Smooth muscle cell (in vitro differentiated cells): ENCODE results near the gene CD2. TPM values are rescaled to one million over a fixed set of nuclear protein-coding genes. Genes with fewer than 3 reads are reported as not detected.

Experiments used
- DNase-seq: peaks from one replicate; lab custom pipeline; 2025; ENCODE audit not compliant: unreplicated experiment; lab: John Stamatoyannopoulos, UW
- H2AFZ ChIP-seq: fragments of 200-600 bp; sonication (generic); 2 replicates; pipeline ENCODE4 v1.6.0; 2016; ENCODE audit warnings: antibody characterized with exemption, low read depth, mild to moderate bottlenecking
- H3F3A ChIP-seq: fragments of 200-600 bp; sonication (generic); 2 replicates; pipeline ENCODE4 v1.6.0; 2017; ENCODE audit warnings: antibody characterized with exemption, low read depth
- H3K27ac ChIP-seq: fragments of 200-600 bp; sonication (generic); 2 replicates; pipeline ENCODE4 v1.5.1; 2016; ENCODE audit warnings: low read depth, mild to moderate bottlenecking
- H3K27me3 ChIP-seq: fragments of 200-600 bp; sonication (generic); 2 replicates; pipeline ENCODE4 v1.6.1; 2016; ENCODE audit warnings: low read depth, mild to moderate bottlenecking
- H3K36me3 ChIP-seq: fragments of 200-600 bp; sonication (generic); 2 replicates; pipeline ENCODE4 v1.5.1; 2016; ENCODE audit warnings: low read depth
- H3K4me1 ChIP-seq: fragments of 200-600 bp; sonication (generic); 2 replicates; pipeline ENCODE4 v1.5.1; 2016; ENCODE audit warnings: low read depth
- H3K4me2 ChIP-seq: fragments of 200-600 bp; sonication (generic); 2 replicates; pipeline ENCODE4 v1.6.0; 2016; ENCODE audit warnings: mild to moderate bottlenecking
- H3K4me3 ChIP-seq: fragments of 200-600 bp; sonication (generic); 2 replicates; pipeline ENCODE4 v1.5.1; 2016; ENCODE audit warnings: mild to moderate bottlenecking
- H3K79me2 ChIP-seq: fragments of 200-600 bp; sonication (generic); 2 replicates; pipeline ENCODE4 v1.6.0; 2016; ENCODE audit warnings: low read depth, mild to moderate bottlenecking
- H3K9ac ChIP-seq: fragments of 200-600 bp; sonication (generic); 2 replicates; pipeline ENCODE4 v1.6.0; 2016; ENCODE audit warnings: low read depth
- H3K9me3 ChIP-seq: fragments of 200-600 bp; sonication (generic); replicated peaks from 2 replicates; pipeline ENCODE4 v1.5.1; 2016; ENCODE audit warnings: low read depth
- H4K20me1 ChIP-seq: fragments of 200-600 bp; sonication (generic); 2 replicates; pipeline ENCODE4 v1.6.0; 2016; ENCODE audit warnings: low read depth
- WGBS: methylation state at CpG from one replicate; pipeline ENCODE4 v1.1.7; 2016; ENCODE audit warnings: low lambda C conversion rate; 5-methylcytosine and 5-hydroxymethylcytosine counted together
- polyA plus RNA-seq: library from polyadenylated mRNA; unstranded; fragments of >200 nt; fragmentation: Nextera tagmentation; extraction: Ambion mirVana; gene quantifications from 2 replicates; pipeline ENCODE4 v1.2.1, GENCODE V29; 2016
- total RNA-seq: library from RNA; depleted of rRNA; stranded (reverse); fragments of >200 nt; gene quantifications from 2 replicates; pipeline ENCODE4 v1.2.3, GENCODE V29; 2014
- TF ChIP-seq, protein P1 (sequence below): fragments of 200-600 bp; sonication (generic); IDR thresholded peaks from 2 replicates; pipeline ENCODE4 v1.5.1; 2017; ENCODE audit warnings: borderline replicate concordance, mild to moderate bottlenecking, antibody characterized with exemption; ENCODE audit not compliant: insufficient read depth, poor library complexity, severe bottlenecking

The CD2 gene
- total and polyA plus RNA-seq, 2 experiments from 2014 or later, result not detected

DNA sequence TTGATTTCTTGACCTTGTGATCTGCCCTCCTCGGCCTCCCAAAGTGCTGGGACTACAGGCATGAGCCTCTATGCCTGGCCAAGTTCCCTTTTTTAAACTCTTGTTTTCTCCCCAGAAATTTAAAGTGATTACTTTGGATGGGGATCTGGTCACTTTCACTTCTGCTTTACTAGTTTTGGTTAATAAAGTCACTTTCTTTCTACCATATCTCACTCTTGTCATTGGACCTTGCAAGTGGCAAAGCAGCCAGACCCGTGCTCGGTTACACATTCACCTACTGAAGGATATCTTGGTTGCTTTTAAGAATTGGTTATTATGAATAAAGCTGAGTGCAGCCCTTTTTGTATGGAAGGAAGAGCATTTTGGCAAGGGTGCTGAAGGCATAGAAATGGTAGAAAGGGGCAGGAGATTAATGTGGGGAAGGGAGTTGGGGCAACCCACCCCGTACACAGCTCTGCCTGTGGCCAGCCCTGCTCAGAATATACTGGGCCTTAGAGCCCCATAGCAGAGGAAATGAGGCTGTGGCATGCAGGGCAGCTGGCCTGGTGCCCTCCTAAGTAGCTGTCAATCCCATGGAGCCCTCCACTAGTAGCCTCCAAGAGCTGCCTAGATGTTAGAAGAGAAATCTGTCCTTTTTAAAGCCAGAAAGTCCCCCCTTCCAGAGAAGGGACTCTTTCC is 40.7 kb downstream of the CD2 start:
- Histone ChIP-seq H3K9ac (no peak overlapping the region), H3K4me1 (no peaks in the 10 kb centered on the region), H3K36me3 (no peaks in the 10 kb centered on the region), H3K4me2 (no peak overlapping the region), H3F3A (no peaks in the 10 kb centered on the region), H3K27ac (no peak overlapping the region), H3K79me2 (no peaks in the 10 kb centered on the region), H3K27me3 (no peaks in the 10 kb centered on the region), H3K9me3 (no peaks in the 10 kb centered on the region), H2AFZ (no peak overlapping the region), H3K4me3 (no peak overlapping the region), H4K20me1 (no peaks in the 10 kb centered on the region)
- DNase-seq, result no peak
- TF ChIP-seq, protein P1, sequence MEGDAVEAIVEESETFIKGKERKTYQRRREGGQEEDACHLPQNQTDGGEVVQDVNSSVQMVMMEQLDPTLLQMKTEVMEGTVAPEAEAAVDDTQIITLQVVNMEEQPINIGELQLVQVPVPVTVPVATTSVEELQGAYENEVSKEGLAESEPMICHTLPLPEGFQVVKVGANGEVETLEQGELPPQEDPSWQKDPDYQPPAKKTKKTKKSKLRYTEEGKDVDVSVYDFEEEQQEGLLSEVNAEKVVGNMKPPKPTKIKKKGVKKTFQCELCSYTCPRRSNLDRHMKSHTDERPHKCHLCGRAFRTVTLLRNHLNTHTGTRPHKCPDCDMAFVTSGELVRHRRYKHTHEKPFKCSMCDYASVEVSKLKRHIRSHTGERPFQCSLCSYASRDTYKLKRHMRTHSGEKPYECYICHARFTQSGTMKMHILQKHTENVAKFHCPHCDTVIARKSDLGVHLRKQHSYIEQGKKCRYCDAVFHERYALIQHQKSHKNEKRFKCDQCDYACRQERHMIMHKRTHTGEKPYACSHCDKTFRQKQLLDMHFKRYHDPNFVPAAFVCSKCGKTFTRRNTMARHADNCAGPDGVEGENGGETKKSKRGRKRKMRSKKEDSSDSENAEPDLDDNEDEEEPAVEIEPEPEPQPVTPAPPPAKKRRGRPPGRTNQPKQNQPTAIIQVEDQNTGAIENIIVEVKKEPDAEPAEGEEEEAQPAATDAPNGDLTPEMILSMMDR, result no peak
- 94% methylated on average over 4 of the region's 4 CpGs for WGBS

DNA sequence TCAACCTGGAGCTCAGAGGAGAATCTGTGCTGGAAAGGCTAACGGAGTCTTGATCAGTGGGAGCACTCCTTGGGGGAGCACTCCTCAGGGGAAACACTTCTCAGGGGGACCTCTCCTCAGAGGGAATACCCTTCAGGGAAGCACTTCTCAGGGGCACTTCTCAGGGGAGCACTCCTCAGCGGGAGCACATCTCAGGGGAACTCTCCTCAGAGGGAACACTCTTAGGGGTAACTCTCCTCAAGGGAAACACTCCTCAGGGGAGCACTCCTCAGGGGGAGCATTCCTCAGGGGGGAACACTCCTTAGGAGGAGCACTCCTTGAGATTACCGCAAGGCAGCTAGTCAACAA is 41.2 kb downstream of the CD2 start:
- Histone ChIP-seq H4K20me1 (no peaks in the 10 kb centered on the region), H2AFZ (no peak overlapping the region), H3K27ac (no peak overlapping the region), H3K9me3 (no peaks in the 10 kb centered on the region), H3K27me3 (no peaks in the 10 kb centered on the region), H3K4me1 (no peaks in the 10 kb centered on the region), H3K9ac (no peak overlapping the region), H3K4me3 (no peak overlapping the region), H3K4me2 (no peak overlapping the region), H3K79me2 (no peaks in the 10 kb centered on the region), H3K36me3 (no peaks in the 10 kb centered on the region), H3F3A (no peaks in the 10 kb centered on the region)
- 95% methylated on average over 3 of the region's 3 CpGs for WGBS
- DNase-seq, result no peak
- TF ChIP-seq, protein P1, result no peak

DNA sequence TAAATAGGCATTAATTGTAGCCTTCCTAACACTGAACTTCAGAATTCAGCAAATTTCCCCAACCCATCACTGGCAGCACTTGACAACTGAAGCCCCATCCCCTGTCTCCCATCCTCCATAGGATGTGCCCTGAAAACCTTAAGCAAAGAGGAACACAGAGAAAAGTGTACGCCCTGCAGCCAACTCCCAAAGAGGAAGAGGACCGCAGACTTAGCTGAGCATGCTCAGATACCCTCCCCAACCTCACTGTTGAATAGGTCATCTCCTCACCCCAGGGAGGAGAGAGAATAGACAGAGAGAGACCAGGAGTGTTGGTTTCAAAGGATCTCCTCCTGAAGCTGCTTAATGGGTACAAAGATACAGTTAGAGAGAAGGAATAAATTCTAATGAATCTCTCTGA is 50.5 kb downstream of the CD2 start:
- H3K27me3 ChIP-seq, result no peaks in the 10 kb centered on the region
- no peak overlapping the region for H3K27ac ChIP-seq
- no peak overlapping the region for H3K9ac ChIP-seq
- no peaks in the 10 kb centered on the region for H3K9me3 ChIP-seq
- no peak for DNase-seq
- H2AFZ ChIP-seq, result no peak overlapping the region
- H3K36me3 ChIP-seq, result no peaks in the 10 kb centered on the region
- no peaks in the 10 kb centered on the region for H3F3A ChIP-seq
- TF ChIP-seq, protein P1, result no peak
- no peaks in the 10 kb centered on the region for H4K20me1 ChIP-seq
- H3K4me3 ChIP-seq, result no peak overlapping the region
- H3K4me2 ChIP-seq, result no peak overlapping the region
- 84% methylated on average over 2 of the region's 2 CpGs for WGBS
- H3K4me1 ChIP-seq, result no peaks in the 10 kb centered on the region
- no peaks in the 10 kb centered on the region for H3K79me2 ChIP-seq

GRCh38 chr1:116805398-116805797 is 51.2 kb downstream of the CD2 start:
- Histone ChIP-seq H2AFZ (no peak overlapping the region), H4K20me1 (no peaks in the 10 kb centered on the region), H3K27me3 (no peaks in the 10 kb centered on the region), H3K9ac (no peak overlapping the region), H3K36me3 (no peaks in the 10 kb centered on the region), H3K9me3 (no peaks in the 10 kb centered on the region), H3K4me1 (no peaks in the 10 kb centered on the region), H3K4me2 (no peak overlapping the region), H3K4me3 (no peak overlapping the region), H3F3A (no peaks in the 10 kb centered on the region), H3K79me2 (no peaks in the 10 kb centered on the region), H3K27ac (no peak overlapping the region)
- DNase-seq, result no peak
- TF ChIP-seq, protein P1, result no peak
- 77% methylated on average over 2 of the region's 2 CpGs for WGBS
